Astrocyte (in vitro differentiated cells and primary cell): ENCODE measurements around the gene LCOR. TPM values are rescaled to one million over a fixed set of nuclear protein-coding genes. Genes with fewer than 3 reads are reported as not detected.

Experiments used
- DNase-seq: peaks from one replicate; pipeline ENCODE4 v3.0.0-alpha.2; 2010; ENCODE audit warnings: low read depth
- FAIRE-seq: peaks from 2 replicates; lab custom pipeline; 2011; peaks lifted over from hg19 to GRCh38; lab: Jason Lieb, UNC
- H2AFZ ChIP-seq: 2 replicates; pipeline ENCODE4 v1.6.0; 2012; ENCODE audit warnings: low read depth, low read length, inconsistent platforms
- H3K27ac ChIP-seq: 2 replicates; pipeline ENCODE4 v1.5.1; 2011; ENCODE audit warnings: low read depth, low read length, inconsistent platforms
- H3K27me3 ChIP-seq: 2 replicates; pipeline ENCODE4 v1.6.0; 2011; ENCODE audit warnings: low read length, inconsistent platforms; ENCODE audit not compliant: insufficient read depth
- H3K36me3 ChIP-seq: 2 replicates; pipeline ENCODE4 v1.5.1; 2011; ENCODE audit warnings: low read length, inconsistent platforms; ENCODE audit not compliant: insufficient read depth
- H3K4me1 ChIP-seq: 2 replicates; pipeline ENCODE4 v1.5.1; 2011; ENCODE audit warnings: low read length, inconsistent platforms; ENCODE audit not compliant: insufficient read depth
- H3K4me2 ChIP-seq: 2 replicates; pipeline ENCODE4 v1.6.0; 2012; ENCODE audit warnings: low read length, inconsistent platforms
- H3K4me3 ChIP-seq: 2 replicates; pipeline ENCODE4 v1.5.1; 2011; ENCODE audit warnings: low read depth, mild to moderate bottlenecking, low read length, inconsistent platforms; ENCODE audit not compliant: insufficient read depth
- H3K79me2 ChIP-seq: 2 replicates; pipeline ENCODE4 v1.6.0; 2012; ENCODE audit warnings: mild to moderate bottlenecking, low read length, inconsistent platforms; ENCODE audit not compliant: insufficient read depth
- H3K9ac ChIP-seq: 2 replicates; pipeline ENCODE4 v1.6.0; 2012; ENCODE audit warnings: mild to moderate bottlenecking, low read length, inconsistent platforms
- H3K9me3 ChIP-seq: 2 replicates; pipeline ENCODE4 v1.5.1; 2012; ENCODE audit warnings: low read depth, mild to moderate bottlenecking, low read length, inconsistent platforms; ENCODE audit not compliant: insufficient read depth
- H4K20me1 ChIP-seq: 2 replicates; pipeline ENCODE4 v1.6.0; 2012; ENCODE audit warnings: low read length, inconsistent platforms; ENCODE audit not compliant: insufficient read depth
- H3K27ac Mint-ChIP-seq: one replicate; pipeline ENCODE4 v1.8.0; 2021; ENCODE audit warnings: mild to moderate bottlenecking, mixed read lengths; ENCODE audit not compliant: unreplicated experiment
- H3K27me3 Mint-ChIP-seq: one replicate; pipeline ENCODE4 v1.8.0; 2021; ENCODE audit warnings: low read depth, mixed read lengths; ENCODE audit not compliant: unreplicated experiment
- H3K36me3 Mint-ChIP-seq: one replicate; pipeline ENCODE4 v1.8.0; 2021; ENCODE audit warnings: low read depth, mixed read lengths; ENCODE audit not compliant: unreplicated experiment
- H3K4me1 Mint-ChIP-seq: one replicate; pipeline ENCODE4 v1.8.0; 2021; ENCODE audit warnings: low read depth, mixed read lengths; ENCODE audit not compliant: unreplicated experiment
- H3K4me3 Mint-ChIP-seq: one replicate; pipeline ENCODE4 v1.8.0; 2021; ENCODE audit warnings: mild to moderate bottlenecking, moderate library complexity, mixed read lengths; ENCODE audit not compliant: unreplicated experiment
- H3K9me3 Mint-ChIP-seq: one replicate; pipeline ENCODE4 v1.8.0; 2021; ENCODE audit warnings: mild to moderate bottlenecking, mixed read lengths; ENCODE audit not compliant: unreplicated experiment
- EZH2 ChIP-seq: IDR thresholded peaks from 2 replicates; pipeline ENCODE4 v1.6.1; 2012; ENCODE audit warnings: mild to moderate bottlenecking, low read length, inconsistent platforms; ENCODE audit not compliant: insufficient read depth
- total RNA-seq: library from RNA; stranded (reverse); gene quantifications from 2 replicates; pipeline ENCODE4 v1.2.1, GENCODE V29; 2021
- TF ChIP-seq, protein P1 (sequence below): IDR thresholded peaks from 2 replicates; pipeline ENCODE4 v1.5.1; 2011; ENCODE audit warnings: low read depth, mild to moderate bottlenecking, inconsistent platforms, low read length, moderate library complexity; ENCODE audit not compliant: insufficient read depth

The LCOR gene
- total RNA-seq, 1 donor from 2014 or later: 72.0 TPM

GRCh38 chr10:96850825-96851224 is 18.7 kb downstream of the LCOR start:
- Mint-ChIP-seq H3K27me3 (no peaks in the 10 kb centered on the region), H3K36me3 (no peaks in the 10 kb centered on the region), H3K4me3 (no peak overlapping the region), H3K9me3 (no peaks in the 10 kb centered on the region), H3K4me1 (peaks cover 15% of the 10 kb centered on the region), H3K27ac (peak overlapping the region; percentile 87)
- DNase-seq: peak; percentile 97
- peaks cover 99% of the 10 kb centered on the region for H3K79me2 ChIP-seq
- TF ChIP-seq, protein P1, sequence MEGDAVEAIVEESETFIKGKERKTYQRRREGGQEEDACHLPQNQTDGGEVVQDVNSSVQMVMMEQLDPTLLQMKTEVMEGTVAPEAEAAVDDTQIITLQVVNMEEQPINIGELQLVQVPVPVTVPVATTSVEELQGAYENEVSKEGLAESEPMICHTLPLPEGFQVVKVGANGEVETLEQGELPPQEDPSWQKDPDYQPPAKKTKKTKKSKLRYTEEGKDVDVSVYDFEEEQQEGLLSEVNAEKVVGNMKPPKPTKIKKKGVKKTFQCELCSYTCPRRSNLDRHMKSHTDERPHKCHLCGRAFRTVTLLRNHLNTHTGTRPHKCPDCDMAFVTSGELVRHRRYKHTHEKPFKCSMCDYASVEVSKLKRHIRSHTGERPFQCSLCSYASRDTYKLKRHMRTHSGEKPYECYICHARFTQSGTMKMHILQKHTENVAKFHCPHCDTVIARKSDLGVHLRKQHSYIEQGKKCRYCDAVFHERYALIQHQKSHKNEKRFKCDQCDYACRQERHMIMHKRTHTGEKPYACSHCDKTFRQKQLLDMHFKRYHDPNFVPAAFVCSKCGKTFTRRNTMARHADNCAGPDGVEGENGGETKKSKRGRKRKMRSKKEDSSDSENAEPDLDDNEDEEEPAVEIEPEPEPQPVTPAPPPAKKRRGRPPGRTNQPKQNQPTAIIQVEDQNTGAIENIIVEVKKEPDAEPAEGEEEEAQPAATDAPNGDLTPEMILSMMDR: no peak
- no peak for TF ChIP-seq EZH2
- no peak overlapping the region for H3K4me3 ChIP-seq
- no peak overlapping the region for H2AFZ ChIP-seq
- peaks cover 89% of the 10 kb centered on the region for H4K20me1 ChIP-seq
- H3K4me2 ChIP-seq: peak overlapping the region; percentile 31
- H3K36me3 ChIP-seq: no peaks in the 10 kb centered on the region
- H3K27me3 ChIP-seq: no peaks in the 10 kb centered on the region
- H3K27ac ChIP-seq: peak overlapping the region; percentile 63
- FAIRE-seq: peak; percentile 87
- peak overlapping the region; percentile 34 for H3K9ac ChIP-seq
- H3K4me1 ChIP-seq: peaks cover 12% of the 10 kb centered on the region
- H3K9me3 ChIP-seq: no peaks in the 10 kb centered on the region

- peak overlapping the region; percentile 31 for H3K4me2 ChIP-seq
- H4K20me1 ChIP-seq: peaks cover 88% of the 10 kb centered on the region
- peaks cover 97% of the 10 kb centered on the region for H3K79me2 ChIP-seq
These were observed 19.2 kb downstream of the LCOR start for GRCh38 chr10:96851281-96851680.

DNA sequence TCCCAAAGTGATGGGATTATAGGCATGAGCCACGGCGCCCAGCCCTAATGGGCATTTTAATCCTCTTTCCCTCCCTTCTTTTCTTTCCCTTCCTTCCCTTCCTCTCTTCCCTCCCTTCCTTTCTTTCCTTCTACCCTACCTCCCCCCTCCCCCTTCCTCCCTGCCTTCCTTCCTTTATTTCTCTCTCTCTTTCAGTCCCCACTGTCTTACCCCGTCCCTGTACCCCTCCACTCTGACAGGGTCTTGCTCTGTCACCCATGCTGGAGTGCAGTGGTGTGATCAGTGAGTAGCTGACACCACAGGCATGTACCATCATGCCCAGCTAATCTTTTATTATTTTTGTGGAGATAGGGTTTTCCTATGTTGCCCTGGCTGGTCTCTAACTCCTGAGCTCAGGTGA is 24.2 kb downstream of the LCOR start:
- Mint-ChIP-seq H3K27me3 (no peaks in the 10 kb centered on the region), H3K36me3 (peaks cover 6% of the 10 kb centered on the region), H3K4me1 (peaks cover 20% of the 10 kb centered on the region), H3K27ac (peak overlapping the region; percentile 47), H3K4me3 (no peak overlapping the region), H3K9me3 (no peaks in the 10 kb centered on the region)
- Histone ChIP-seq H3K27ac (no peak overlapping the region), H3K4me2 (no peak overlapping the region), H4K20me1 (peaks cover 93% of the 10 kb centered on the region), H3K27me3 (no peaks in the 10 kb centered on the region), H3K9ac (no peak overlapping the region), H3K4me3 (no peak overlapping the region), H2AFZ (no peak overlapping the region), H3K79me2 (peaks cover 98% of the 10 kb centered on the region), H3K4me1 (peaks cover 15% of the 10 kb centered on the region), H3K36me3 (no peaks in the 10 kb centered on the region), H3K9me3 (no peaks in the 10 kb centered on the region)
- FAIRE-seq (no peak), DNase-seq (no peak)
- TF ChIP-seq EZH2: no peak
- TF ChIP-seq, protein P1: no peak

More at GRCh38 chr10:96851281-96851680, 19.2 kb downstream of the LCOR start:
- no peaks in the 10 kb centered on the region for H3K9me3 Mint-ChIP-seq
- Histone ChIP-seq H3K4me1 (peaks cover 12% of the 10 kb centered on the region), H3K27ac (peak overlapping the region; percentile 63), H3K36me3 (no peaks in the 10 kb centered on the region), H3K9ac (peak overlapping the region; percentile 34), H3K4me3 (no peak overlapping the region), H2AFZ (no peak overlapping the region), H3K9me3 (no peaks in the 10 kb centered on the region), H3K27me3 (no peaks in the 10 kb centered on the region)
- H3K36me3 Mint-ChIP-seq: no peaks in the 10 kb centered on the region
- H3K27me3 Mint-ChIP-seq: no peaks in the 10 kb centered on the region
- DNase-seq: no peak
- H3K27ac Mint-ChIP-seq: peak overlapping the region; percentile 87
- H3K4me3 Mint-ChIP-seq: no peak overlapping the region
- peaks cover 15% of the 10 kb centered on the region for H3K4me1 Mint-ChIP-seq
- no peak for FAIRE-seq
- no peak for TF ChIP-seq EZH2
- TF ChIP-seq, protein P1: no peak
